HG02852 (cell line): ENCODE measurements around the gene ZNF324B.
"Not testable (repeated sequence)": the region's sequence is repeated elsewhere in the genome, so short reads cannot be mapped to it uniquely, and the experiment has no call there.

Experiments
- ATAC-seq: cut with Tn5 transposase; IDR thresholded peaks from one replicate; pipeline ENCODE4 v1.9.1; 2021; ENCODE audit warnings: mild to moderate bottlenecking, moderate library complexity; ENCODE audit not compliant: unreplicated experiment

ZNF324B gene

DNA sequence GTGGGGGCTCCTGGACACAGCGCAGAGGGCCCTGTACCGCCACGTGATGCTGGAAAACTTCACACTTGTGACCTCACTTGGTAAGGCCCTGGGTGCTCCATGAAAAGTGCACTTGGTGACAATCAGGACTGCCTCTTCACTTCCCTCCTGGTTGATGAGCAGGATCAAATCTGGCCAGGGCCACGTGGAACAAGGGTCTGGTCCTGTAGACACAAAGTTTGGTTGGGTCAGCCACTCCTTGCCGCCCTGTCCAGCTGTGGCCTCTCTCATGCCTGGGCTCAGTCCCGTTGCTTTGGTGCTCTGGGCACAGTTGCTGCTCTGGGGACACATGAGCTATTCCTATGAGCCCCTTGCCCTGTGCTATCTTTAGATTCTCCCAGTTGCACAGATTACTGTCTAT lies 2.3 kb downstream of the ZNF324B start:
- no peak for ATAC-seq

DNA sequence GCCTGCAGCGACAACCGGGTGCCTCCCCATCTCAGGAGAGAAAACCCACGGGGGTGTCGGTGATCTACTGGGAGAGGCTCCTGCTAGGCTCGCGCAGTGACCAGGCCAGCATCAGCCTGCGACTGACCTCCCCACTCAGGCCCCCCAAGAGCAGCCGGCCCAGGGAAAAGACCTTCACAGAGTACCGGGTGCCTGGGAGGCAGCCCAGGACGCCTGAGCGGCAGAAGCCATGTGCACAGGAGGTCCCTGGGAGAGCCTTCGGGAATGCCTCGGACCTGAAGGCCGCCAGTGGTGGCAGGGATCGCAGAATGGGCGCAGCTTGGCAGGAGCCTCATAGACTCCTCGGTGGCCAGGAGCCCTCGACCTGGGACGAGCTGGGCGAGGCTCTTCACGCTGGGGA lies 3.9 kb downstream of the ZNF324B start:
- ATAC-seq: no peak

DNA sequence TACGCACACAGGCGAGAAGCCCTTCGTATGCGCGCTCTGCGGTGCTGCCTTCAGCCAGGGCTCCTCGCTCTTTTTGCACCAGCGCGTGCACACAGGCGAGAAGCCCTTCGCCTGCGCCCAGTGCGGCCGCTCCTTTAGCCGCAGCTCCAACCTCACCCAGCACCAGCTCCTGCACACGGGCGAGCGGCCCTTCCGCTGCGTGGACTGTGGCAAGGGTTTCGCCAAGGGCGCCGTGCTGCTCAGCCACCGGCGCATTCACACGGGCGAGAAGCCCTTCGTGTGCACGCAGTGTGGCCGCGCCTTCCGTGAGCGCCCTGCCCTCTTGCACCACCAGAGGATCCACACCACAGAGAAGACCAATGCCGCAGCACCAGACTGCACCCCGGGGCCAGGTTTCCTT lies 4.7 kb downstream of the ZNF324B start:
- no peak for ATAC-seq

DNA sequence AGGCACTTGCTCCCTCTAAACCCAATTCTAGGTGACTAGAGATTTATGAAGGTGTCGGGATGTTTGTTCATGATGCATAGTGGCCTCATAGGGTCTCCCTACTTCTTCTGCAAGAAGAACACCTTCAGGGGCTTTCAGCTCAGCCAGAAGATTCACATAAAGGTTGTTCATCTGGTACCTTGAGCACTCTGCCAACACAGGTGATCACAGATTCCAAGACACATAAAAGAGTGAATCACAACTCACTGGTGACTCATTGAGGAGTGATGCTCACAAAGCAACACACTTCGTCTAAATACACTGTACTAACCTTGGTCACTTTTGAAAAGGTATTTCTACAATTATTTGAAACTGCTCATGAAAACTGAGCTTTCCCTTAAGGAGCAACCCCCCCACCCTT lies 8.6 kb downstream of the ZNF324B start:
- ATAC-seq: no peak

DNA sequence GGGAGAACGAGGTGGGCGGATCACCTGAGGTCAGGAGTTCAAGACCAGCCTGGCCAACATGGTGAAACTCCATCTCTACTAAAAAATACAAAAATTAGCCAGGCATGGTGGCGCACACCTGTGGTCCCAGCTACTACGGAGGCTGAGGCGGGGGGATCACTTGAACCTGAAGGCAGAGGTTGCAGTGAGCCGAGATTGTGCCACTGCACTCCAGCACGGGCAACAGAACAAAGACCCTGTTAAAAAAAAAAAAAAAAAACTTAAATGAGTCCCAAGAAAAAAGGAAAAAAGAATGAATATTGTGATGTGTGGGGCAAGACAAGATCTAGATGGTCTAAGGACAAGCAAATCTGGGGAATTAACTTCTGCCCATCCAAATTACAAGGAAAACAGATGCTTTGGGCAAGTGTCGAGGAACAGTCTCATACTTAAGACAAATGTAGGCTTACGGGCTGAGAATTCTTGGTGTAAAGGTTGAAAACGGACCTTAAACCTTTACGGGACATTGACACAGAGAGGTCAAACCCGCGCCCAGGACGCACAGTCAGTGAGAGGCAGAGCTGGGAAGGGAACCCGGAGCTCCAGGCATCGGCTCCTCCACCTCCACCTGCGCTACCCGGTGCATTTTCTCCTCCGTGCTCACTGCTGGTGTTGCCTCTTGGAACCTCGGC lies 14.8 kb downstream of the ZNF324B start:
- ATAC-seq: peak; percentile 18

DNA sequence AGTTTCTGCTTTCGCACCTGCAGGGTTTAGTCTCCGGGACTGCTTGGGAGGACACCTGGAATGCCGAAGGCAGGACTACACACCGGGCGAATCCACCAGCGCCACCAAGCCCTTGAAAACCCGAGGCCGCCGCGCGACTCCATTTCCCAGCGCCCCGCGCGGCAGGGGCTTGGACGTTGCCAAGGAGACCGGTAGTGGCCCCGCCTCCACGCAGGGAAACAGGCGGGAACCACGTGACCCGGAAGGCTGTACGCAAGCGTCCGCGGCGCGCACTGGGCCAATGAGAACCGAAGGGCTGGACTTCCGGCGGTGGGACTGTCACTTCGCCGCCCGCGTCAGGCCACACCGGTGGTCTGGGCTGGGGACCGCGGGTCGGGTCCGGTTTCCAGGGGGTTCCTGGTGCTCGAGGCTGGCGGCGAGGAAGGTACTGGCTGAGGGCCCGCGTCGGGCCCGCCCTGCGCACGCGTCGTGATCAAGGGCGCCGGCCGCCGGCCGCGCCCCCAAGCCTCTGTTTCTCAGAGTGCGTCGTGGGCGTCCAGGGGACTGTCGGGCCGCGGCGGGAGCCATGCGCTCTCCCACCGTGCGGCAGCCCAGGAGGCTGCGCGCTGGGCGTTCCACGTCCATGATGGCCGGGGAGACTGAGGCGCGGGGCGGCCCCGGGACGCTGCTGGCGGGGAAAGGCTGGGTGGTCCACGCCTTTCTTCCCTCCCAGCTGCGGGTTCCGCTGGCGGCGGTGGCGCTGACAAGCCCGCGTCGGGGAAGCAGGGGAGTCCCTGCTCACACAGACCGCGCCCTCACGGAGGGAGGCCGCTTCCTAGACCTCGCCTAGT lies 15.6 kb downstream of the ZNF324B start, which contains the start of gene ZNF324:
Gene ZNF324, plus strand, starts transcription at position 321 of the 830 bp plus-strand sequence. CDS start 2,106 bp downstream, outside the sequence.
- ATAC-seq: peak; percentile 78

DNA sequence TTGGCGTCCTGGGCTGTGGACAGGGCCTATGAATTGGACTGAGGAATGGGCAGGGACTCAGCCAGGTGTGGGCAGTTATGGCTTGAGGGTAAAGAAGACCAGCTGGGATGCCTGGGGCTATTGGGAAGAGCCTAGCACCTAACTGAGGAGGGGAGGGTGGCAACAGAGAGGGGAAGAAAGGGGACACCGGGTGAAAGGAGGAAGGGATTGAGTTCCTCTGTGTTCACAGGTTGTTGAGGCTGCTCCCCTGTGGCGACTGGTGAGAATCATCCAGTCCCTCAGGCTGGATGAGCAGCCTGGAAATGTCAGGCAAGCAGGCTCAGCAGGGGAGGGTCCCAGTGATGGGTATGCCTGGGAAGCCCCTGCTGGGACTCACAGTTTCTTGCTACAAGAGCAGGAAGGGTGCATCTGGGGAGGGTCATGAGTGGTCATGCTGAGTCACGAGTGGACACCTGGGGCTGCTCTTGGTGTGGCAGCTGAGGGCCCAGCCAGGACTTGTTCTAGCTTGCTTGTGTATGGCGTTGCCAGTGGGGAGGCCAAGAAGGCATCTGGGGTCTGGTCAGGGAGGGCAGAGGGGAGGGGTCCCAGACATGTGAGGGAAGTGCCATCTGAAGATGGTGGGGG lies 16.9 kb downstream of the ZNF324B start:
- ATAC-seq: no peak

DNA sequence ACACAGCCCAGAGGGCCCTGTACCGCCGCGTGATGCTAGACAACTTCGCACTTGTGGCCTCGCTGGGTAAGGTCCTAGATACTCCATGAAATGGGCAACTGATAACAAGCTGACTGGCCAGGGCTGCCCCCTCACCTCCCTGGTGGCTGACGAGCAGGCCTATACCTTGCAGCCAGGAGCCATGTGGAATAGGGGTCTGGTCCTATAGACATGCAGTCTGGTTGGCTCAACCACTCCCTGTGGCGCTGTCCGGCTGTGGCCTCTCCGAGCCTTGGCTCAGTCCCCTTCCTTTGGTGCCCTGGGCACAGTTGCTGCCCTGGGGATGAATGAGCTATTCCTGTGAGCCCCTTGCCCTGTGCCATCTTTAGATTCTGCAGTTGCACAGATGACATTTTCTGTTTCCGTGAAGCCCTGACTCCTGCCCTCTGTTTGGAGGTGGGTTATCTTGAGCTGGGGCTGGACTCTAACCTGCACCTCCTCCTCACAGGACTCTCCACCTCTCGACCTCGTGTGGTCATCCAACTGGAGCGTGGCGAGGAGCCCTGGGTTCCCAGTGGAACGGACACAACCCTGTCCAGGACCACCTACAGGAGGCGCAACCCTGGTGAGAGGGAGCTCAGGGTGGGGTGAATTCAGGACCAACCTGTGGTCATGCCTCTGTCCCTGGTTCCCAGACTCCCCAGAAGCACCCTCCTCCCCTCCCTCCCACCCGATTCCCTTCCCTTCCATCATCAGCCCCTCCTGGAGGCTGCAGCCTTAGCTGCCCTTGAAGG lies 18.0 kb downstream of the ZNF324B start:
- no peak for ATAC-seq

DNA sequence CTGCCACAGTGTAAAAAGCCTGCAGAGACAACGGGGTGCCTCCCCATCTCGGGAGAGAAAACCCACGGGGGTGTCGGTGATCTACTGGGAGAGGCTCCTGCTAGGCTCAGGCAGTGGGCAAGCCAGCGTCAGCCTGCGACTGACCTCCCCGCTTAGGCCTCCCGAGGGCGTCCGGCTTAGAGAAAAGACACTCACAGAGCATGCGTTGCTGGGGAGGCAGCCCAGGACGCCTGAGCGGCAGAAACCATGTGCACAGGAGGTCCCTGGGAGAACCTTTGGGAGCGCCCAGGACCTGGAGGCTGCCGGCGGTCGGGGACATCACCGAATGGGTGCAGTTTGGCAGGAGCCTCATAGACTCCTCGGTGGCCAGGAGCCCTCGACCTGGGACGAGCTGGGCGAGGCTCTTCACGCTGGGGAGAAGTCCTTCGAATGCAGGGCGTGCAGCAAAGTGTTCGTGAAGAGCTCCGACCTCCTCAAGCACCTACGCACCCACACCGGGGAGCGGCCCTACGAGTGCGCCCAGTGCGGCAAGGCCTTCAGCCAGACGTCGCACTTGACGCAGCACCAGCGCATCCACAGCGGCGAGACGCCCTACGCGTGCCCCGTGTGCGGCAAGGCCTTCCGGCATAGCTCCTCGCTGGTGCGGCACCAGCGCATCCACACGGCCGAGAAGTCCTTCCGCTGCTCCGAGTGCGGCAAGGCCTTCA lies 19.6 kb downstream of the ZNF324B start:
- ATAC-seq: not testable (repeated sequence)

DNA sequence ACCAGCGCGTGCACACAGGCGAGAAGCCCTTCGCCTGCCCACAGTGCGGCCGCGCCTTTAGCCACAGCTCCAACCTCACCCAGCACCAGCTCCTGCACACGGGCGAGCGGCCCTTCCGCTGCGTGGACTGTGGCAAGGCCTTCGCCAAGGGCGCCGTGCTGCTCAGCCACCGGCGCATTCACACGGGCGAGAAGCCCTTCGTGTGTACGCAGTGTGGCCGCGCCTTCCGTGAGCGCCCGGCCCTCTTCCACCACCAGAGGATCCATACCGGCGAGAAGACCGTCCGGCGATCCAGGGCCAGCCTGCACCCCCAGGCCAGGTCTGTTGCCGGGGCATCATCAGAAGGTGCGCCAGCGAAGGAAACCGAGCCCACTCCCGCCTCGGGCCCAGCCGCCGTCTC lies 20.3 kb downstream of the ZNF324B start:
- no peak for ATAC-seq

DNA sequence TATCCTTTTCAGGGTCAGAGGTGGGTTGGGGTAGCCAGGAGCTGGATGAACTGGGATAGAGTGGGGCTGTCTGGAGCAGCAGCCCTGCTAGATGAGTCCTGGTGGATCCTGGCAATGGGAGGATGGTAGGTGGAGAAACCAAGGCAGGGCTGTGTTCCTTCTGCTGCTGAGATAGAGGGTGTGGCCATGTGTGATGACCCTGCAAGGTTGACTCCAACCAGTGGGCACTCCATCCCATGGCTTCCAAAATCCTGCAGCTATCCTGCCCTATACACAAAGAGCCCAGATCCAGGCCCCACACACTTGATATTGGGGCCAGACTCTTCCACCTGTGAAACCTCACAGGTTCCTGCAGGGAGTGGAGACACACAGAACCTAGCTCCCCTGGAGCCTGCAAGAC lies 22.4 kb downstream of the ZNF324B start:
- no peak for ATAC-seq

DNA sequence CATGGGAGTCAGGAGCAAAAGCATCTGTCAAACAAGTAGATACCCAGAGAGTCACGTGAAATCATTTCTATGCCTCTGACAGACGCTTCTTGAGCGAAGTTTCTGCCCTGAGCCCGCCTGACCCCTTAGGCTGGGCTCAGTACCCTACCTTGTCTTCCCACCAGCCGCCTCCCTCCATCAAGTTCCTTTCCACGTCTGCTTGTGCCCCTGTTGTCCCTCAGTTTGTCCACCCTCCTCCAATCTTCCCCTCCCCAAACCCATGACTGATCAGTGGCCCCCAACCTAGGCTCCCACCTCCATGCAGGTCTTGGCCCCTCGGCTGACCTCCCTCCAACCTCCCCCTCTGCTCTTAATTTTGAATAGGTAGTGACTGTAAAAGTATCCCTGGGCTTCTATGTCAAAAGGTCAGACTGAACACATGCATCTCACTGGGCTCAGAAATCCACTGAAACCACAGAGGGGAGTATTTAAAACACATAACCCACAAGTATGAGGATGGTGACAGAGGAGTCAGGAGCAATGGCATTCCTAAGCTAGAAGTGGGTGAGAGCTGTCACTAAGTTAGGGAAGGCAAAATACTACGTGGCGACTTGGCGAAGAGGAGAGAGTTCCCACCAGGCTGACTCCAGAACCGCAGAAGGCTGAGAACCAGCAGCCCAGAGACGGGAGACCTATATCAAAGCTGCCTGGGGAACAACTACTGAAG lies 23.0 kb downstream of the ZNF324B start:
- ATAC-seq: no peak

DNA sequence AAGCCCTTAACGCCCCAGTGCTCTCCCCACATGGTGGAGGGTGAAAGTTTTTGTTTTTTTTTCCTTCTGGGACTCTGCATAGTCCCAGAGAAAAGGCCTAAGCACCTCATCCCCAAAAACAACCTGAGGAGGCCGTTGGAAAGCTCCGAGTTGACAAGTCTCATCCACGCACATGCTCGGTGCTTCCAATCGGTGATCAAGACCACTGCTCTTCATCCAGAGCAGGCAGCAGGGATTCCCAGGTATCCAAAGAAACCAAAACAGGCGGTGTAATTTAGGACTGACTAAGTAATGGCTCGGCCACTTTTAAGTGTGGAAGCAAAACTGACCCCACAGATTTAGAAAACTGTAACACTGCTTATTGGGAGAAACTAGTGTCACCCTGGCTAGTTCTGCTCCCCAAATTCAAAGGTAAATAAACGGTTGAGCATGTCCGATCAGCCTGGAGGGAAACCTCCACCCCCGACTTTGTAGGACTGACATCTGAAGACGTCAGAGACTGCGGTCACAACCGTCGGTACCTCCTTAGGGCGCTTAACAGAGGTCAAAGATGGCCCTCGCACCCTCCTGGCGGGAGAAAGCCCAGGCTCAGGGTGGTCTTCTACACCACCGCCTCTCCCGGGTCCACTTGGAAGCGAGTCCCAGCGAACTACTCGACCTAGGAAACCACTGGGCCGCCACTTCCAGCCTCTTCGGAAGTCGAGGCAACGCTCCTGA lies 23.7 kb downstream of the ZNF324B start:
- no peak for ATAC-seq

DNA sequence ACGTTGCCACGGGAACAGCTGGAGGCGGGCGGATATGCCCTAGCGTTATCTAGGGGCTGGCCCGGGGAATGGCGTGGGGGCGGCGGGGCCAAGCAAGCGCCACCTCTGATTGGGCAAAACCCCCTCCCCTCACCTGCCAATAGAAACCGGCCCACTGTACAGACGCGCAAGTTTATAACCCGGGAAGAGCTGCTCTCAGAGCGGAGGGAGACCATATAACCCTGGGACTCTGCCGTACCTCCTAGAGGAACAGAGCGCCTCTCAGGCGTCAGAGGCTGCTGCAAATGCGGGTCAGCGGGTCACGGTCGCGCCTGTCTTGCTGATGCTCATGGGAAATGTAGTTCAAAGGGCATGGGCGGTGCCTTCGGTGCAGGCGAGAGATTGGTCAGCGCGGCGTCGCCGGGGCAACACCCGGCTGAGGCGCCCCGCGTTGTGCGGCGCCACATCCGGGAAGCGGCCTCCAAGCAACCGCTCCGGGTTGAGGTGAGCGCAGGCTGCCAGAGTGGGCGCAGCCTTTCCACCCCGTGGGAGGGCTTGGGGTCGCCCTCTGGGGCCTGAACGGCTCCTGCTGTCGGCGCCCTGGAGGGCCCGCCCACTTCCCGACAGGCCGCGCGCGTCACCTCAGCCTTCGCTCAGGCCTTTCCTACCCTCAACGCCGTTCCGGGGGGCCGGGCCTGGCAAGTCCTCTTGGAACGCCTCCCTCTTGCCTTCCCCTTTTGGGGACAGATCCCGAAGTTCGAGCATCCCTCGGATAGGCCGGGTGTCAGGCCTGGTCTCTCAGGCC lies 24.5 kb downstream of the ZNF324B start, which contains the start of gene ZNF446:
Gene ZNF446, plus strand, starts transcription at position 639 of the 784 bp plus-strand sequence. CDS start 867 bp downstream, outside the sequence.
- peak; percentile 85 for ATAC-seq

DNA sequence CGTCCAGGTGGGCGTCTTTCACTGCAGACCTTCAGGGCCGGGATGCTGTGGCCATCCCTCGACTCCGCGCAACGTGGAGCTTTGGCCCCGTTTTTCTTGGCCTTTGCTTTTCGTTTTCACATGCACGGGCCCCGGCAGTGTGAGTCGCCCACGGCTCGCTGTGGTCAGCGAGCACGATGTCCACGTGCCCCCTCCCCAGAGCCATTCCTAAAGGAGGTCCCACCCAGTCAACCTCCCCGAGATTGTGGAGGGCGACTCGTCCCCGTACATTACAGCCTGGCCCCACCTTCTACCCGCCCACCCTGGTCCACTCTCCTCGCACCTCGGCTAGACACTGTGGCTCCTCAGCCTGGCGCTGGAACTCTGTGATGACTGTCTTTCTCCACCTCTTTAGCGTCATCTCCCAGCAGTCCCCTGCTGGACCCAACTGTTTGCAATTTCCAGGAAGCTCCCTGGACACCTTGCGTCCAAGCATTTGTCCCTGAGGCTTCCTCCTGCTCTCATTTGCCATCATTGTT lies 25.1 kb downstream of the ZNF324B start:
- no peak for ATAC-seq

DNA sequence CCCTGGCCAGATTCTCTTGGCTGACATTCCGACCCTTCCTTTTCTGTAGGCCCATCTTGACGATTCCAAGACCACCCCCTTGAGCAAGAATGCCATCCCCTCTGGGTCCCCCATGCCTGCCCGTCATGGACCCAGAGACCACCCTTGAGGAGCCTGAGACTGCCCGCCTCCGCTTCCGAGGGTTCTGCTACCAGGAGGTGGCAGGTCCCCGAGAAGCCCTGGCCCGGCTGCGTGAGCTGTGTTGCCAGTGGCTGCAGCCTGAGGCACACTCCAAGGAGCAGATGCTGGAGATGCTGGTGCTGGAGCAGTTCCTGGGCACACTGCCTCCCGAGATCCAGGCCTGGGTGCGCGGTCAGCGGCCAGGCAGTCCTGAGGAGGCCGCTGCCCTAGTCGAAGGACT lies 25.7 kb downstream of the ZNF324B start:
- ATAC-seq: no peak

DNA sequence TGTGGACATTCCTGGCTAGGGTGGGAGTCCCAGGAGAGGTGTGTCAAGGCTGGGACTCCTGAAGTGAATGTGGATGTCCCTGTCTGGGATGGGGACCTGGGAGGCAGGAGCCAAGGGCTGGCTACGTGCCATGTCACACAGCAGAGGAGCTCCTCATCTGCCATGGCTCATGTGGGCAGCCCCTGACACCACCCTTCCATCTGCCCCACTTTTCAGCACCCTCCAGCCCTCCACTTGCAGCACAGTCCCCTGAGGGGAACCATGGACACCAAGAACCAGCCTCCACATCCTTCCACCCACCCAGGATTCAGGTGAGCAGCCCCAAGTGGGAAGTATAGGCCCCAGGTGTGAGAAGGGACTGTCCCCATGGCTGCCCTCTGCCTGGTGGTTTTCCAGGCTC lies 26.4 kb downstream of the ZNF324B start:
- ATAC-seq: no peak

DNA sequence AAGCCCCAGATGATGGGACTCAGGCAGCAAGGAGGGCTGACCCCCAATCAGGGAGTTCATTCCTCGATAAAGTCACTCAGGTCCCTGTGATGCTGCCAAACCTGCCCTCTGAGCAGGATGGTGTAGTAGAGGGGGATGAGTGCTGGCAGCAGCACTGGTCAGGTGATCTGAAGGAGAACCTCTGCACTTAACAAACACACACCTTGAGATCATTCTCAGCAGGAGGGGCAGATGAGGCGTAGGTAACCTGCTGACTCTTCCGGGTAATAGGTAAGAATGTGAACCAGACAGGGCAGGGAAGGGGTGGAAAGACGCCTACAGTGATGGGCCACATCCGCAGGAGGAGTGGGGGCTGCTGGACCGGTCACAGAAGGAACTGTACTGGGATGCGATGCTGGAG lies 27.9 kb downstream of the ZNF324B start:
- ATAC-seq: no peak
